HG03439 (cell line): Measurements from ENCODE around the gene ADAMTS3.
"Not testable (repeated sequence)": the region's sequence is repeated elsewhere in the genome, so short reads cannot be mapped to it uniquely, and the experiment has no call there.

Source experiments
- ATAC-seq: cut with Tn5 transposase; IDR thresholded peaks from one replicate; pipeline ENCODE4 v1.9.1; 2021; ENCODE audit warnings: mild to moderate bottlenecking, moderate library complexity; ENCODE audit not compliant: unreplicated experiment

Gene ADAMTS3

DNA sequence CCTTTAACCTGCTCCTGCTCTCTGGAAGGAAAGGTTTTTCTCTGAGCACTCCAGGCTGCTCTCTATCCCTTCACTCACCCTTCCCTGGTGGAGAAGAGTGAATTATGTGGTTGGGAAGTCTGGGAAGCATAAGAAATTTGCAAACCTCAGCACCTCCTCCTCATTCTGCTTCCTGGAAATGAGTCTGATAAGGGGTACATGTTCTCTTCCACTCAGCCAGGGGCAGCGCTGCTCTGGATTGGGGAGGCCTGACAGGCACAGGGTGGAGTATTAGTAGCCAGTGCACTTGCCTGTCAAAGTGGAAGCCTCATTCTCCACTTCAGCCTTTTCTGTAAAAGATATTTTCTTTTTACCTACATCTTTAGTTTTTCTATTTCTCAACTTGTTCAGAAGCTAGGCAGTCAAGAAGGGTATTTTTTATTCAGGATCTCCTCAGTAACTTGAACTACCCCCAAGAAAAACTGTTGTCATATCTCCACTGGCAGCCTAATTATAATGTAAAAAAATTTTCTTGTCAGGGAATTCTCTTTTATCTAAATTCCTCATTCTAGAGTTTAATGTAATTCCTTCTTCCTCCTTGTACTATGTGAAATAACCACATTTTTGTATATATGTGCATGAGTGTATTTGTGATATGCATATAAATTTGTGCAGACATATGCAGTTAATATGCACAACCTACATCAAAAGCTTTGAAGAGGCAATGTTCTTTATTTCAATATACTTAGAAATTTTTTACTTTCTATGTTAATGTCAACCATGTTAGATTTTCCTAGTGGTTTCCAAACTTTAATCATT, 15.3 kb downstream of the ADAMTS3 start:
- no peak for ATAC-seq

DNA sequence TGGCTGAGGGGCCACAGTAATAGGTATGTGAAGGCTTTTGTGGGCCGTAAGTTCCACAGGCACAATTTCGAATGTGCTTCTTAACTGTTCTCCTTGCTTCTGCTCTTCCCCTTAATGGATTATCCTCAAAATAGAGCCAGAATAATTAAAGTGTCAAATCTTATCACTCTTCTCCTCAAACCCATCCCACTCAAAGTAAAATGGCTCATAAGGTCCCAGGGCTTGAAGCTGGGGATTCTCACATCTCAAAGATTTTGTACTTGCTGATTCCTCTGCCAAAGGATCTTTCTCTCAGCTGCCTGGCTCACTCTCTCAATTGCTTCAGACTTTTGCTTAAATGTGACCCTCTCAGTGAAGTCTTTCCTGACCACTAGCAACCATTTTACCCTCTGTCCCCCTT, 16.6 kb downstream of the ADAMTS3 start:
- ATAC-seq, result no peak

DNA sequence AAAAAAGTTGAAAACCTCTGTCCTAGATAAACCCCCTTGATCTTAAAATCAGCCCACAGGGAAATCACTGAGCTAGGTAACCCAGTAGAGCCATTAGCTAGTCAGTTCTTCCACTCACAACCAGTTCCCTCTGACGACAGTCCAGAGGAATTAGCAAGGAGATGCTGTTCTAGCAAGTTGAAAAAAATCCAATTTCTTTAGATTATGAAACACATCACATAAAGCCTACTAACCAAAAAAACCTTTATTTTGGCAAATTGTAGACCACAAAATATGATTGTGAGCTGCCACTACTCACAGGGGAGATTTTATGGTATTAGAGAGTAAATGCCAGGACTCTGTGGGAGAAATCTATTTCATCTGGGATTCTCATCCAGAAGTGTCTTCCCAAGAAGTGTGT, 22.6 kb downstream of the ADAMTS3 start:
- ATAC-seq, result no peak

DNA sequence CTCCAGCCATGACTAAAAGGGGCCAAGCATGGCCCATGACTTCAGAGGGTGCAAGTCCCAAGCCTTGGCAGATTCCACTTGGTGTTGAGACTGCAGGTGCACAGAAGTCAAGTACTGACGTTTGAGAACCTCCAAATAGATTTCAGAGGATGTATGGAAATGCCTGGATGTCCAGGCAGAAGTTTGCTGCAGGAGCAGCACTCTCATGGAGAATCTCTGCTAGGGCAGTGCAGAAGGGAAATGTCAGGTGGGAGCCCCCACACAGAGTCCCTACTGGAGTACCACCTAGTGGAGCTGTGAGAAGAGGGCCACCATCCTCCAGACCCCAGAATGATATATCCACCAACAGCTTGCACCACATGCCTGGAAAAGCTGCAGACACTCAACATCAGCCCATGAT, 28.3 kb downstream of the ADAMTS3 start:
- not testable (repeated sequence) for ATAC-seq

DNA sequence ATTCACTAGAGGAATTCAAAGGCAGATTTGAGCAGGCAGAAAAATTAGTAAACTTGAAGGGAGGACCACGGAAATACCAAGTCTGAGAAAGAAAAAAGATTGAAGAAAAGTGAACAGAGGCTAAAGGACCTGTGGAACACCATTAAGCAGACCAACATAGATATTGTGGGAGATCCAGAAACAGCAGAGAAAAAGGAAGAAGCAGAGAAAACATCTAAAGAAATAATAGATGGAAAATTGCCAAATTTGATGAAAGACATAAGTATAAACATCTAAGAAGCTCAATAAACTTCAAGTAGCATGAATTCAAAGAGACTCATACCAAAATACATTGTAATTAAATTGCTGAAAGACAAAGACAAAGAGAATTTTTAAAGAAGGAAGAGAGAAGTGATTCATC, 31.0 kb downstream of the ADAMTS3 start:
- no peak for ATAC-seq

DNA sequence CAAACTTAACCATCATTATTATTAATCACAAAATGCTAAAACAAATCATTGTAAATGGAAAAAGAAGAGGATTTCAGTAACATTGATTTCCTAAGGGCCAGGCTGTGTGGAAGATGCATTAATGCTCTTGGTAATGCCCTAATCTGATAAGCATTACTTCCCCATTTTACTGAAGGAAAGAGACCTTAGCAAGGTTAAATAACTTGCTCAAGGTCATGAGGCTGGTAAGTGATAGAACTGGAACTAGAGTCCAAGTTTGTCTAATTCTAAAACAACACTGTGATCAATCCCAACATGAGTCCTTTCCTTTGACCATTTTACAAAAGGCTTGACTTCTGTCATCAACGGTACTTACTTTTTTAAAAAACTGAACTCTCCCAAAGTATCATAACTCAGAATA, 32.6 kb downstream of the ADAMTS3 start:
- ATAC-seq, result no peak

DNA sequence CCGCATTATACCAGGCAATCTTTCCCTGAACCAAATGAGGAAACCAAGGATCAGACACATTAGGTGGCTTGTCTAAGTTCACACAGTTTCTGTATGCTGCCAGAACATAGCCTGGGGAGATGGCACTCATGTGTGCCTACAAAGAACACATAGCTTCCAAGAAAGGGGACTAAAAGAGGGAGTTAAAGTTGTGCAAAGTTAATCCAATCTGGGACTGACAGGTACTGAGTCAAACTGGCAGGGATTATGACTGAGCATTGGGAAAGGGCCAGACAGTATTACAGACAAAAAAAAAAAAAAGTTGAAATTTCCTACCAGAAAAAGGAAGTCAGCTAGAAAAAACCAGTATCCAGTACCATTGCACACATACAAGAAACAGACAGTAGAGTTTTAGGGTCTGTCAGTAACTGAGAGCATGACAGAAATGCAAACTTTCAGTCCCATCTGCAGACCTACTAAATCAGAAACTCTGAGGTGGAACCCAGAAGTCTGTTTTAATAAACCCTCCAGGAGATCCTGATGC, 37.2 kb downstream of the ADAMTS3 start:
- ATAC-seq, result no peak

DNA sequence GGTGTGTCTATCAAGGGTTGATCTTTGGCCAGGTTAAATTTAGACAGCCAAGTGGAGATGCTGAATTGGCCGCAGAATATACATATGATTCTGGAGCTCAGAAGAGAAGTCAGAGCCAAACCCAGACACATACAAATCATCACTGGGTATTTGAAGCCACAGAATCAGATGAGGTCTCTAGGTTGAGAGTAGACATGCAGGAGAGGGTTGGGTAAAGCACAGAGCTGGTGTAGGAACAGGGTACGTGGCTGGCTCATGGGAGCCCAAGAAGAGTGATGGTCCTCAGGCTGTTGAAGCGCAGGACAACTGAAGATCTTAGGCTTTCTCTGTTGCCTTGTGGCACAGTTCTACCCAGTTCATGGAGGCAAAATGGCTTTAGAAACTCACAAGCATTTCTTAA, 37.7 kb downstream of the ADAMTS3 start:
- ATAC-seq, result no peak

DNA sequence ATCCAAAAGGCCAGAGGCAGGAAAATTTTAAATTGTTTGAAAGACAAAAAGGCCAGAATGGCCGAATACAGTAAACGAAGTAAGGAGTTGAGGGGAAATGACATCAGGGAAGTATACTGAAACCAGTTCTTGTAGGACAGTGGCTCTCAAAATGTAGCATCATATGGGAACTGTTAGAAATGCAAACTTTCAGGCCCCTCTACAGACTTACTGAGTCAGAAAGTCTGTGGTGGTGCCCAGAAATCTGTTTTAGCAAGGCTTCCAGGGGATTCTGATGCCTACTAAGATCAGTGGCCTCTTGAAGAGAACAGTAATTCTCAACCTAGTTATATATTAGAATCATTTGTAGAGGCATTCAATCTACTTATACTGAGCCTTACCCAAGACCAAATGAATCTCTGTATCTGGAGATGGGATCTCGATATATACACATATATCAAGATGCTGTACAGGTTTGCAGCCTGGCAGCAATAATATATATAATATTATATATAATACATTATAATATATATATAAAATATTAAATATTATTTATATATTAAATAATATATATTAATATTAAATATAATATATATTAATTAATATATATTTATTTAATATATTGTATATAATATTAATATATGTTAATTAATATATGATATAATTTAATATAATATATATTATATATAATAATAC, 39.7 kb downstream of the ADAMTS3 start:
- ATAC-seq, result no peak

DNA sequence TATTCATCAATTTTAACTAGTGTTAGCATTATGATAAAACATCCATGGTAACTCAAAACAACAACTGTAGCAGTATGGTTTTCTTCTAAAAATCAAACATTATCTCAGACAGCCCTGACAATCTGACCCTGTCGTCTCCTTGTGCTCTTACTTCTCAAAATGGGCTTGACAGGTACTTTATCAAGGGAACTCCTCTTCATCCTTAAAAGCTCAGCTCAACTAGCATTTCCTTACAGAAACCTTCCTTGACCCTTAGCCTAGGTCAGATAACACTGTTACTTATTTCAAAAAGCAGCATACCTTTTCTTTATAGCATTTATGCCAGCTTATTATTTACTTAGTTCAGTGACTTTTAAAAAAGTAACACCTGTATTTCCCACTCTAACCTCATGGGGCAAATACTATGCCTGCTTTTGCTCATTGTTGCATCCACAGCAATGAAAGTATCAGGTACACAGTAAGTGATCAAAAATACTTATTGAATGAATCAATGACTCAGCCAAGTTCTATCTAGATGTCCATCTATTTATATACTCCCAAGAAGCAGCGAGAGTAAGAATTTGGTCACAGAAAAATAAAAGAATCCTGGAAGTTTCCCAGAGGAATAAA, 41.9 kb downstream of the ADAMTS3 start:
- ATAC-seq, result no peak

DNA sequence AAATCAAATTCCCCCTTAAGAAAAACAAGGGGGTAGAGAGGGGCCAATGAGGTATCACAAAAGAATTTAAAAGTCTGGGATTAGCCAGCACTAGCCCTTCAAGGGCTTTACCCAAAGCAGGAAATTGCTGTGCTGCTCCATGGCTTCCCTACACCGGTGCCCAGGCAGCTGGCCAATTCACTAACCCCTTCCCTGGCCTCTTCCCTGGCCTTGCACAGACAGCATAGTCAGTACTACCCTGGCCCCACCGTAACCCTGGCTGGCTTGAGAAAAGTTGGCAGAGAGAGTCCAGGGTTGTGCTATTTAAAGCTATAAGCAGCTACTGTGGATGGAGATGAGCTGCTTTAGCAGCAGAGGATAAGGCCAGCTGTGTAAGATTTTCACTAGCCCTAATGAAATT, 43.1 kb downstream of the ADAMTS3 start:
- no peak for ATAC-seq

DNA sequence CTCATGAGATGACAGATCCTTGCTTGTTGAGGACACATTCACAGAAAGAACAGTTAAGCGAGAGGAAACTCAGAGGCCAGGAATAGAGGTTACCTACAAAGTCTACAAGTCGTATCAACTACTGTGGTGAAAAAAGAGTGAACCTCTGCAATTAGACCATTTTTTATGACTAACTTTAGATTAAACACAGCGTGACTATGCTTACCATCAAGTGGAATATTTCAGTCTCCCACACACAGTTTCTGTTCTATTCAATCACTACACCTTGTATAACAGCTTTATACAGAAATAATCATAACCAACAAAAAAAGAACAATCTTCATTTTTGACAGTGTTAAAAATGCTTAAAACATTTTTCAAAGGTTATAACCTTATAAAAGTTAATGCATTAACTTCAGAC, 46.6 kb downstream of the ADAMTS3 start:
- ATAC-seq, result no peak

DNA sequence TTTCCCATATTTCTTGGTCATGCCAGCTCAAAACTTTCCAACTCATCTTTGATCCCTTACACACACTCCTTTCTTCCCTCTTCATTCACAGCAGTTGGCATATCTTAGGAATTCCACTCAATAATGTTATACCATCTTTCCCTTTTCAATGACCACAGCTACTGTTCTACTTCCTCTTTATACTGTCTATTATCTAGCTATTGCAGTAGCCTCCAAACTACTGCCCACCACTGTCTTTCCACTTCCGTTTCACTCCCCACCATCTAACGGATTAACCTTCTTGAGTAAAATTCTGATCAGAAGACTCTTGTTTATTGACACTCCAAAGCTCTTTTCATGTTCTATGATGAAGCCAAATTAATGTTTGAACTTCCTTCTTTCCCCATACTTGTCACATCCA, 55.8 kb downstream of the ADAMTS3 start:
- no peak for ATAC-seq

DNA sequence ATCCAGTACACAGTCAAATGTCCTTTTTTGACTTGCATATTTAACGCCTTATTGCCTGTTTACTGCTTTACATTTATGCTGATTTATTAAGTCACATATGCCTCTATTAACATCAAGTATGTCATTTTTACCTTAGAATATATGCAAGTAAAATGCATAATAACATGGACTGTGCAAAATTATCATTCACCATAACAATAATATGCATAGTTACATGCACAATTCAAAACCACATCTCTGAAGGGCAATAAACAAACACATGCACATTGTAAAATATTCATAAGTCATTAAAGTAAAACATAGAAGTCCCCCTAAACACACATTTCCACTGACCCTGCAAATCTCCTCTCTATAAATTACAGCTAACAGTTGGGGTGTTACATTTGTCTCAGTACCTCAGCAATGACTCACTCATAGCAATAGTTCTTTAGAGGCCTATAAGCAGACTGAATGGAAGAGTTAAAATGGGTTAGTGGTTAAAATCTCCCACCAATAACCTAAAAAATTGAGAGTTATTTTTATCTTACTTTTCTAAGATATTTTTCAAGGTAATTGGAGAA, 61.1 kb downstream of the ADAMTS3 start:
- ATAC-seq, result no peak

DNA sequence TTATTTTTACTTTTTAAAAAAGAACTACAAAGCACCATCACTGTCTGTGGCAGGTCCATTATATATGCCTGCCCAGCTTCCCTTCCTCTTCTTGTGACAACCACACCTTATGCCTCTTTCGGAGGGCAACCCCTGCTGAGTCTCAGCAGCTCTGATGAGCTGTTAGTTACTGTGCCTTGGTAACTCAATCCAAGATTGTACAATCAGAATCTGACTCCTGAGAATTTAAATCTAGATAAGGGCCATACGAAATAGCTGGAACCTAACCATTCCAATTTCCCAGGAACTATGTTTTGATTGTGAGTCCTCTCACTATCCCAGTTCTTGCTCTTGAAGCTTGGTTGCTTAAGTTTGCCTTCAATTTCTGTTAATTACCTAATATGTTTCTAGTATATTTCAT, 61.9 kb downstream of the ADAMTS3 start:
- no peak for ATAC-seq

DNA sequence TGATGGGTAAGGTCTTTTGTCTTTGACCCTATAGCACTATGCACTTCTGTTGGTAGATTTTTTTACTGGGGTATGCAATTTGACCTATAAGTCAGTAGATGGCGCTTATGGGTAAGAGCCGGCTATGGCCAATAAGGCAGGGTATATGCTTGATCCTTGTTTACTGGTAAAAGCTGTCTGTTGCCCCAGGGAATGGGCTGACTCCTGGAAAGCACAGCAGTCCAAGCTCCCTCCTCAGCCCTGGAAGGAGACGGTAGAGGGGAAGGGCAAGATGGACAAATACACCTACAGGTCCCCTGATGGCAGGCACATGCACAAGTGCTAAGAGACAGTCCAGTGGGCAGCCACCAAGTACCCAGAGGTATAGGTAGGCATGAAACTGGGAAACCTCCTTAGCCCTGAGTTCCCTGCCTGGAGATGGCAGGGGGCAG, 63.7 kb downstream of the ADAMTS3 start:
- peak; percentile 74 for ATAC-seq

DNA sequence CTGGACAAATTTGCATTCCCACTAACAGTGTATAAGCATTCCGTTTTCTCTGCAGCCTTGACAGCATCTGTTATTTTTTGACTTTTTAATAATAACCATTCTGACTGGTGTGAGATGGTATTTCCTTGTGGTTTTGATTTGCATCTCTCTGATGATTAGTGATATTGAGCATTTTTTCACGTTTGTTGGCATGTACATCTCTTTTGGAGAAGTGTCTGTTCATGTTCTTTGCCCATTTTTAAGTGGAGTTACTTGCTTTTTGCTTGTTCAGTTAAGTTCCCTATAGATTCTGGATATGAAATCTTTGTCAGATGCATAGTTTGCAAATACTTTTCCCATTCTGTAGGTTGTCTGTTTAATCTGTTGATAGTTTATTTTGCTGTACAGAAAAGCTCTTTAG, 68.8 kb downstream of the ADAMTS3 start:
- ATAC-seq, result no peak

DNA sequence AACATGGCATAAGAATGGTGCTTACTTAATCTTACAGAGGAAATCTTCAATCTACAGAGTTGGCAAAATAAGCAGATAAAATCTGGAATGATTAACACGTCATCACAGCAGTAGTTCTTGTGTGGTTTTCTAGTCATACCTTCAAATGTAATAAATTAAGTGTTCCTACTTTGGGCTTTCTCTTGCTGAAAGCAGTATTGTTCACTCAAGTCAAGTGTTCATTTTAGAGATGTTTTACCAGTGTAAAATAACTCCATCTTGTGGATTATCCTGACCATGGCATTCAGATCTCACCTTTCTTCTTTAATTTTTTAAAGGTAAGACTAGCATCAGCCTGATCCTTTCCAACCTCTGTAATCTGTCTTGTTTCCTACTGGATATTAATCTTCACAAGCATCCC, 72.9 kb downstream of the ADAMTS3 start:
- ATAC-seq, result no peak

DNA sequence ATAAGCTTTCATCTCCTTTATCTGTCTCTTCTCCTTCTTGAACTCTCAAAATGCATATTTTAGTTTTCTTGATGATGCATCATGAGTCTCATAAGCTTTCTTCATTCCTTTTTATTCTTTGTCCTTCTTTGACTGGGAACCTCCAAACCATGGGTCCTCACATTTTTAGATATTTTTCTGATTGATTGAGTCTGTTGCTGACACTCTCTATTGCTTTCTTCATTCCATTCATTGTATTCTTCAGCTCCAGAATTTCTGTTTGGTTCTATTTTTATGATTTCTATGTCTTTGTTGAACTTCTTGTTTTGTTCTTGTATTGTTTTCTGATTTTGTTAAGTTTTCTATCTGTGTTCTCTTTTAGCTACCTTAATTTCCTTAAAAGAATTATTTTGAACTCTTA, 74.9 kb downstream of the ADAMTS3 start:
- ATAC-seq, result no peak

DNA sequence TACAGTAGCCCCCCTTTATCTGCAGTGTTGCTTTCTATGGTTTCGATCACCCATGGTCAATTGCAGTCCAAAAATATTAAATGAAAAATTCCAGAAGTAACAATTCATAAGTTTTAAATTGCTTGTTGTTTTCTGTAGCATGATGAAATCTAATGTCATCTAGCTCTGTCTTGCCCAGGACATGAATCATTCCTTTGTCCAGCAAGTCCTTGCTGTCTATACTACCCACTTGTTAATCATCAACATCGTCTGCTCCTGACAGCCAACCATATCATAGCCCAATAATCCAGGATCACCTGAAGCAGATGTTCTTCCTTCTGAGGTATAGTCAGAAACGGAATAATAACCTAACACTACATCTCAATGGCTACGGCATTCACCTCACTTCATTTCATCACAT, 79.8 kb downstream of the ADAMTS3 start:
- no peak for ATAC-seq

DNA sequence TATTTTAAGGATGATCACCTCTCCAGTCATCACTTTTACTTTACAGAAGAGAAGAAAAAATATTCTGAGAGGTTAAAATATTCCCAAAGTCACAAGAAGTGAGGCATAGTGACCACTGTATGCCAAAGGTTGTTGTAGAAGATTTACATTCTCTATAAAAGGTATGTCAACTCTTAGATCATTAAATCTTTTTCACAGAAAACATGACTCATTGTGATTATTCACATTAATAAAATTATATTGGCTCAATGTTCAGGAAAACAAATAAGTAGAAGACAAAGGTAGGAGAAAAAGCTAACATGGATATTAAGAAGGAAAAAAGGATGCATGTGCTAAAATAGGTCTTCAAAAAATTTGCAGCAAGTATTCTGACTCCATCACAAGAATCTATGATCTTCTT, 82.0 kb downstream of the ADAMTS3 start:
- ATAC-seq, result no peak

DNA sequence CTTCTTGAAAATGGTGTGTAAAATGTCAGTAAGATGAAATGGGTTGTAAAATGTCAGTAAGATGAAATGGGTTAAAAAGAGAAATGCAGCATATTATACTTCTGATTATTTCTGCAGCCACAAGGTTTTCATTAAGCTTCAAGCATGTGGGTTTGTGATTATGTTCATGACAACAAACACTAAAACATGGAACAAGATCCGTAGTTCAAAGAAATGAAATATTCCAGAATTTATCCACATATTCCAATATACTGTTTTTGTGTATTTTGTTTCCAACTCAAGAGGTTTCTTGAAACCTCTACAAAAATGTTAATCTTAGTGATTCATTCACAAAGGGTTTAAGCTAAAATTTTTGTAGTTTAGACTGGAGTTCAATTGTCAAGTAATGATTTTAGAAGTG, 84.0 kb downstream of the ADAMTS3 start:
- ATAC-seq, result no peak
